Fibroblast of the conjunctiva (primary cell): ENCODE results near the gene HOXB13.

ENCODE experiments used
- DNase-seq: peaks from one replicate; pipeline ENCODE4 v3.0.0-alpha.2; 2010; ENCODE audit warnings: low read depth

Gene HOXB13

GRCh38 chr17:48728232-48729231, at the start of gene HOXB13:
Gene HOXB13, minus strand, starts transcription at chr17:48728750. Its CDS starts 157 bp downstream, at chr17:48728593.
- DNase-seq = no peak

- no peak for DNase-seq
Measured at GRCh38 chr17:48776602-48777001, 48.1 kb upstream of the HOXB13 start.

- DNase-seq = no peak
Measured at GRCh38 chr17:48773245-48773644, 44.7 kb upstream of the HOXB13 start.

- DNase-seq = no peak
Measured at GRCh38 chr17:48770954-48771353, 42.4 kb upstream of the HOXB13 start.

GRCh38 chr17:48769009-48769675, 40.6 kb upstream of the HOXB13 start:
- DNase-seq = no peak

GRCh38 chr17:48767263-48767774, 38.8 kb upstream of the HOXB13 start:
- no peak for DNase-seq

- DNase-seq = no peak
Measured at GRCh38 chr17:48761114-48761513, 32.6 kb upstream of the HOXB13 start.

- no peak for DNase-seq
Measured at GRCh38 chr17:48760411-48760810, 31.9 kb upstream of the HOXB13 start.

- no peak for DNase-seq
Measured at GRCh38 chr17:48759288-48759687, 30.7 kb upstream of the HOXB13 start.

- DNase-seq = no peak
Measured at GRCh38 chr17:48757524-48757961, 29.0 kb upstream of the HOXB13 start.

- DNase-seq = no peak
Measured at GRCh38 chr17:48756830-48757251, 28.3 kb upstream of the HOXB13 start.

GRCh38 chr17:48755356-48755755, 26.8 kb upstream of the HOXB13 start:
- no peak for DNase-seq

GRCh38 chr17:48754500-48755261, 26.1 kb upstream of the HOXB13 start:
- DNase-seq = no peak

GRCh38 chr17:48753794-48754499, 25.4 kb upstream of the HOXB13 start:
- no peak for DNase-seq

- no peak for DNase-seq
Measured at GRCh38 chr17:48752399-48753288, 24.1 kb upstream of the HOXB13 start.

- DNase-seq = no peak
Measured at GRCh38 chr17:48751733-48752398, 23.3 kb upstream of the HOXB13 start.

GRCh38 chr17:48751172-48751571, 22.6 kb upstream of the HOXB13 start:
- no peak for DNase-seq

GRCh38 chr17:48749621-48750553, 21.3 kb upstream of the HOXB13 start:
- no peak for DNase-seq
